Sigmoid colon (tissue), 4 donors: ENCODE data around the gene MED23.

Experiments used
- CTCF ChIP-seq, 4 experiments: fragments of 450-650 bp in 3 of 4; fragments of 200-600 bp in 1 of 4; IDR thresholded peaks; one replicate each; pipeline ENCODE4 v1.5.1; 2016 to 2019; ENCODE audit warnings: antibody characterized with exemption in 4 of 4, mild to moderate bottlenecking in 3 of 4, moderate library complexity in 2 of 4
- EP300 ChIP-seq, 4 donors: sonication (generic); formaldehyde crosslinking; IDR thresholded peaks; one replicate each; pipeline ENCODE4 v1.6.1; 2017; ENCODE audit warnings: antibody characterized with exemption in 4 of 4
- POLR2A ChIP-seq, 2 donors: fragments of 450-650 bp; IDR thresholded peaks; one replicate each; pipeline ENCODE4 v1.6.1; 2016; ENCODE audit warnings: antibody characterized with exemption in 2 of 2, mild to moderate bottlenecking in 2 of 2, moderate library complexity in 2 of 2
- POLR2AphosphoS5 ChIP-seq, 4 donors: sonication (generic); formaldehyde crosslinking; IDR thresholded peaks; one replicate each; pipeline ENCODE4 v1.6.1; 2017; ENCODE audit warnings: antibody characterized with exemption in 4 of 4

- no peak for TF ChIP-seq EP300 (IDR thresholded peaks at IDR 0.05)
- TF ChIP-seq CTCF (IDR thresholded peaks at IDR 0.05), result no peak
- TF ChIP-seq POLR2AphosphoS5 (IDR thresholded peaks at IDR 0.05), result no peak
- TF ChIP-seq POLR2A (IDR thresholded peaks at IDR 0.05), result no peak
Observed at GRCh38 chr6:131640100-131640499, 12.1 kb upstream of the MED23 start.
